ELR (cell line): ENCODE results near the gene DAZ2.
"Not testable (repeated sequence)": the region's sequence is repeated elsewhere in the genome, so short reads cannot be mapped to it uniquely, and the experiment has no call there.

Experiments
- DNase-seq: peaks from one replicate; pipeline ENCODE4 v3.0.0-alpha.2; 2015; ENCODE audit warnings: low read depth

The DAZ2 gene, protein sequence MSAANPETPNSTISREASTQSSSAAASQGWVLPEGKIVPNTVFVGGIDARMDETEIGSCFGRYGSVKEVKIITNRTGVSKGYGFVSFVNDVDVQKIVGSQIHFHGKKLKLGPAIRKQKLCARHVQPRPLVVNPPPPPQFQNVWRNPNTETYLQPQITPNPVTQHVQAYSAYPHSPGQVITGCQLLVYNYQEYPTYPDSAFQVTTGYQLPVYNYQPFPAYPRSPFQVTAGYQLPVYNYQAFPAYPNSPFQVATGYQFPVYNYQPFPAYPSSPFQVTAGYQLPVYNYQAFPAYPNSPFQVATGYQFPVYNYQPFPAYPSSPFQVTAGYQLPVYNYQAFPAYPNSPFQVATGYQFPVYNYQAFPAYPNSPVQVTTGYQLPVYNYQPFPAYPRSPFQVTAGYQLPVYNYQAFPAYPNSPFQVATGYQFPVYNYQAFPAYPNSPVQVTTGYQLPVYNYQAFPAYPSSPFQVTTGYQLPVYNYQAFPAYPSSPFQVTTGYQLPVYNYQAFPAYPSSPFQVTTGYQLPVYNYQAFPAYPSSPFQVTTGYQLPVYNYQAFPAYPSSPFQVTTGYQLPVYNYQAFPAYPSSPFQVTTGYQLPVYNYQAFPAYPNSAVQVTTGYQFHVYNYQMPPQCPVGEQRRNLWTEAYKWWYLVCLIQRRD

DNA sequence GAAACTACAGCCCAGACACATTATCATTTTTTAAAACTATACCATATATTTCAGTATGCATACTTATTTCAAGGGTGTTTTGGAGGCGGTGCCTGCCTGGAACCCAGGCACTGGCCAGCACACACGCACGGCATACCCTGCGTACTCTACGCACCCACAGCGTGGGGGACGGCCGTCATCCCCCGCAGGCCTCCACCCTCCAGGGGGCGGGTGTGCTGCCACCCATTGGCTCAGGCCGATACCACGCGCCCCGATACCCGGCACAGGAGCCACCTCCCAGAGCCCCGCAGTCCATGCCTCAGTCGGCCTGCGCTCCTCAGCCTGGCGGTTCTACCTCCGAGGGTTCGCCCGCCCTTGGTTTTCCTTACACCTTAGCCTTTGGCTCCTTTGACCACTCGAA, at the start of gene DAZ2:
Gene DAZ2, plus strand, starts transcription at position 301 of the 400 bp plus-strand sequence. CDS start 208 bp downstream, outside the sequence.
- not testable (repeated sequence) for DNase-seq

DNA sequence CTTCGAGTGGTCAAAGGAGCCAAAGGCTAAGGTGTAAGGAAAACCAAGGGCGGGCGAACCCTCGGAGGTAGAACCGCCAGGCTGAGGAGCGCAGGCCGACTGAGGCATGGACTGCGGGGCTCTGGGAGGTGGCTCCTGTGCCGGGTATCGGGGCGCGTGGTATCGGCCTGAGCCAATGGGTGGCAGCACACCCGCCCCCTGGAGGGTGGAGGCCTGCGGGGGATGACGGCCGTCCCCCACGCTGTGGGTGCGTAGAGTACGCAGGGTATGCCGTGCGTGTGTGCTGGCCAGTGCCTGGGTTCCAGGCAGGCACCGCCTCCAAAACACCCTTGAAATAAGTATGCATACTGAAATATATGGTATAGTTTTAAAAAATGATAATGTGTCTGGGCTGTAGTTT, 20.4 kb upstream of the DAZ2 start, which contains the start of gene DAZ1:
Gene DAZ1, minus strand, starts transcription at position 101 of the 400 bp plus-strand sequence. CDS start 208 bp downstream, outside the sequence.
- DNase-seq: not testable (repeated sequence)

DNA sequence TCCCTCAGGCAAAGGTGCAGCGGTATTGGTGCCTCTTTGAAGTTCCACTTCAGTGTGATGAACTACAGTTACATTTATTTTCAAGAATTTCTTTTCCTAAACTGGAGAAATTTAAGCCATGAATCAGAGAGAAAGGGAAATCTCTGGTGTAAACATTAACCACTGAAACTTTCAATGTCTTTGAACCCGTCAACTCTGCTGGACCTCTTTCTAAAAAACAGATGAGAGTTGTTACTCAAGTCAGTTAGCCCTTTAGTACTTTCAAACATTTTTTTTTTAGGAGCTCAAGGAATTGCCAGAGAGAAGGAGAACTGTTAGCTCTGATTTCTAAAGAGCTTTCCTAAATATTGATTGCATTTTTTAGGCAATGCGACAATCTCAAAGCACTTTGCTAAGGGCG, 11.9 kb upstream of the DAZ2 start:
- not testable (repeated sequence) for DNase-seq

DNA sequence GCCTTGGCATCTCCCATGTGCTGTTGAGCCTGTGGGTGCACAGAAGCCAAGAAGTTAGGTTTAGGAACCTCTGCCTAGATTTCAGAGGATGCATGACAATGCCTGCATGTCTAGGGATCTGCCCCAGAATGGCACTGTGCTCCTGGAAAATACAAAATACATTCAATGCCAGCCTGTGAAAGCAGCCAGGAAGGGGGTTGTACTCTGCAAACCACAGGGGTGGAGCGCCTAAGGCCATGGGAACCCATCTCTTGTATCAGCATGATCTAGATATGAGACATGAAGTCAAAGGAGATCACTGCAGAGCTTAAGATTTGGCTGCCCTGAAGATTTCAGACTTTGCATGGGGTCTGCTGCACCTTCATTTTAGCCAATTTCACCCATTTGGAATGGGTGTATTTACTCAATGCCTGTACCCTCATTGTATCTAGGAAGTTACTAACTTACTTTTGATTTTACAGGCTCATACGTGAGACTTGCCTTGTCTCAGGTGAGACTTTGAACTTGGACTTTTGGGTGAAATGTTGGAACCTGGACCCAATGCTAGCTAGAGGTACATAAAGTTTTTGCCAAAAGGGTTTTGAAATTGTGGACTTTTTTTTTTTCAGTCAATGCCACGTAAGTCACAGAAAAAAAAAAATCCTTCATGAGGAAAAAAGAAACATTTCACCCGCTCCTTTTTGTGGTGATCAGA, 9.4 kb upstream of the DAZ2 start:
- not testable (repeated sequence) for DNase-seq

DNA sequence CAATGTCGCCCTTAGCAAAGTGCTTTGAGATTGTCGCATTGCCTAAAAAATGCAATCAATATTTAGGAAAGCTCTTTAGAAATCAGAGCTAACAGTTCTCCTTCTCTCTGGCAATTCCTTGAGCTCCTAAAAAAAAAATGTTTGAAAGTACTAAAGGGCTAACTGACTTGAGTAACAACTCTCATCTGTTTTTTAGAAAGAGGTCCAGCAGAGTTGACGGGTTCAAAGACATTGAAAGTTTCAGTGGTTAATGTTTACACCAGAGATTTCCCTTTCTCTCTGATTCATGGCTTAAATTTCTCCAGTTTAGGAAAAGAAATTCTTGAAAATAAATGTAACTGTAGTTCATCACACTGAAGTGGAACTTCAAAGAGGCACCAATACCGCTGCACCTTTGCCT, 8.7 kb upstream of the DAZ2 start:
- not testable (repeated sequence) for DNase-seq
